Astrocyte (in vitro differentiated cells and primary cell): ENCODE data around the gene SNX30. TPM values are rescaled to one million over a fixed set of nuclear protein-coding genes. Genes with fewer than 3 reads are reported as not detected.

Source experiments
- DNase-seq: peaks from one replicate; pipeline ENCODE4 v3.0.0-alpha.2; 2010; ENCODE audit warnings: low read depth
- FAIRE-seq: peaks from 2 replicates; lab custom pipeline; 2011; peaks lifted over from hg19 to GRCh38; lab: Jason Lieb, UNC
- H2AFZ ChIP-seq: 2 replicates; pipeline ENCODE4 v1.6.0; 2012; ENCODE audit warnings: low read depth, low read length, inconsistent platforms
- H3K27ac ChIP-seq: 2 replicates; pipeline ENCODE4 v1.5.1; 2011; ENCODE audit warnings: low read depth, low read length, inconsistent platforms
- H3K27me3 ChIP-seq: 2 replicates; pipeline ENCODE4 v1.6.0; 2011; ENCODE audit warnings: low read length, inconsistent platforms; ENCODE audit not compliant: insufficient read depth
- H3K36me3 ChIP-seq: 2 replicates; pipeline ENCODE4 v1.5.1; 2011; ENCODE audit warnings: low read length, inconsistent platforms; ENCODE audit not compliant: insufficient read depth
- H3K4me1 ChIP-seq: 2 replicates; pipeline ENCODE4 v1.5.1; 2011; ENCODE audit warnings: low read length, inconsistent platforms; ENCODE audit not compliant: insufficient read depth
- H3K4me2 ChIP-seq: 2 replicates; pipeline ENCODE4 v1.6.0; 2012; ENCODE audit warnings: low read length, inconsistent platforms
- H3K4me3 ChIP-seq: 2 replicates; pipeline ENCODE4 v1.5.1; 2011; ENCODE audit warnings: low read depth, mild to moderate bottlenecking, low read length, inconsistent platforms; ENCODE audit not compliant: insufficient read depth
- H3K79me2 ChIP-seq: 2 replicates; pipeline ENCODE4 v1.6.0; 2012; ENCODE audit warnings: mild to moderate bottlenecking, low read length, inconsistent platforms; ENCODE audit not compliant: insufficient read depth
- H3K9ac ChIP-seq: 2 replicates; pipeline ENCODE4 v1.6.0; 2012; ENCODE audit warnings: mild to moderate bottlenecking, low read length, inconsistent platforms
- H3K9me3 ChIP-seq: 2 replicates; pipeline ENCODE4 v1.5.1; 2012; ENCODE audit warnings: low read depth, mild to moderate bottlenecking, low read length, inconsistent platforms; ENCODE audit not compliant: insufficient read depth
- H4K20me1 ChIP-seq: 2 replicates; pipeline ENCODE4 v1.6.0; 2012; ENCODE audit warnings: low read length, inconsistent platforms; ENCODE audit not compliant: insufficient read depth
- H3K27ac Mint-ChIP-seq: one replicate; pipeline ENCODE4 v1.8.0; 2021; ENCODE audit warnings: mild to moderate bottlenecking, mixed read lengths; ENCODE audit not compliant: unreplicated experiment
- H3K27me3 Mint-ChIP-seq: one replicate; pipeline ENCODE4 v1.8.0; 2021; ENCODE audit warnings: low read depth, mixed read lengths; ENCODE audit not compliant: unreplicated experiment
- H3K36me3 Mint-ChIP-seq: one replicate; pipeline ENCODE4 v1.8.0; 2021; ENCODE audit warnings: low read depth, mixed read lengths; ENCODE audit not compliant: unreplicated experiment
- H3K4me1 Mint-ChIP-seq: one replicate; pipeline ENCODE4 v1.8.0; 2021; ENCODE audit warnings: low read depth, mixed read lengths; ENCODE audit not compliant: unreplicated experiment
- H3K4me3 Mint-ChIP-seq: one replicate; pipeline ENCODE4 v1.8.0; 2021; ENCODE audit warnings: mild to moderate bottlenecking, moderate library complexity, mixed read lengths; ENCODE audit not compliant: unreplicated experiment
- H3K9me3 Mint-ChIP-seq: one replicate; pipeline ENCODE4 v1.8.0; 2021; ENCODE audit warnings: mild to moderate bottlenecking, mixed read lengths; ENCODE audit not compliant: unreplicated experiment
- CTCF ChIP-seq: IDR thresholded peaks from 2 replicates; pipeline ENCODE4 v1.5.1; 2011; ENCODE audit warnings: low read depth, mild to moderate bottlenecking, inconsistent platforms, low read length, moderate library complexity; ENCODE audit not compliant: insufficient read depth
- EZH2 ChIP-seq: IDR thresholded peaks from 2 replicates; pipeline ENCODE4 v1.6.1; 2012; ENCODE audit warnings: mild to moderate bottlenecking, low read length, inconsistent platforms; ENCODE audit not compliant: insufficient read depth
- total RNA-seq: library from RNA; stranded (reverse); gene quantifications from 2 replicates; pipeline ENCODE4 v1.2.1, GENCODE V29; 2021

SNX30 gene
- total RNA-seq, 1 donor from 2014 or later = 12.8 TPM

- FAIRE-seq = no peak
- no peak overlapping the region for H2AFZ ChIP-seq
- H3K9me3 Mint-ChIP-seq = peaks cover 10% of the 10 kb centered on the region
Measured at GRCh38 chr9:112917047-112917986, 166.8 kb downstream of the SNX30 start.

GRCh38 chr9:112917987-112918362, 167.4 kb downstream of the SNX30 start:
- Histone ChIP-seq H3K27me3 (peaks cover 14% of the 10 kb centered on the region), H3K9me3 (no peaks in the 10 kb centered on the region), H3K79me2 (no peaks in the 10 kb centered on the region), H3K4me3 (no peak overlapping the region), H2AFZ (no peak overlapping the region), H3K9ac (no peak overlapping the region), H4K20me1 (no peaks in the 10 kb centered on the region), H3K4me1 (no peaks in the 10 kb centered on the region), H3K4me2 (no peak overlapping the region), H3K27ac (no peak overlapping the region), H3K36me3 (no peaks in the 10 kb centered on the region)
- Mint-ChIP-seq H3K9me3 (peaks cover 8% of the 10 kb centered on the region), H3K4me1 (no peaks in the 10 kb centered on the region), H3K27me3 (peaks cover 19% of the 10 kb centered on the region), H3K27ac (no peak overlapping the region), H3K36me3 (no peaks in the 10 kb centered on the region), H3K4me3 (no peak overlapping the region)
- TF ChIP-seq CTCF (no peak), EZH2 (no peak)
- FAIRE-seq (no peak), DNase-seq (no peak)

More at GRCh38 chr9:112917047-112917986, 166.8 kb downstream of the SNX30 start:
- H3K27me3 ChIP-seq = peaks cover 14% of the 10 kb centered on the region
- peaks cover 19% of the 10 kb centered on the region for H3K27me3 Mint-ChIP-seq
- no peak overlapping the region for H3K4me3 Mint-ChIP-seq
- no peaks in the 10 kb centered on the region for H3K36me3 Mint-ChIP-seq
- no peaks in the 10 kb centered on the region for H3K4me1 Mint-ChIP-seq
- no peak overlapping the region for H3K27ac Mint-ChIP-seq
- no peak for DNase-seq
- H3K4me1 ChIP-seq = no peaks in the 10 kb centered on the region
- H3K9me3 ChIP-seq = no peaks in the 10 kb centered on the region
- no peaks in the 10 kb centered on the region for H3K79me2 ChIP-seq
- H3K36me3 ChIP-seq = no peaks in the 10 kb centered on the region
- TF ChIP-seq EZH2 (no peak), CTCF (no peak)
- no peaks in the 10 kb centered on the region for H4K20me1 ChIP-seq
- no peak overlapping the region for H3K27ac ChIP-seq
- no peak overlapping the region for H3K9ac ChIP-seq
- no peak overlapping the region for H3K4me2 ChIP-seq
- no peak overlapping the region for H3K4me3 ChIP-seq

DNA sequence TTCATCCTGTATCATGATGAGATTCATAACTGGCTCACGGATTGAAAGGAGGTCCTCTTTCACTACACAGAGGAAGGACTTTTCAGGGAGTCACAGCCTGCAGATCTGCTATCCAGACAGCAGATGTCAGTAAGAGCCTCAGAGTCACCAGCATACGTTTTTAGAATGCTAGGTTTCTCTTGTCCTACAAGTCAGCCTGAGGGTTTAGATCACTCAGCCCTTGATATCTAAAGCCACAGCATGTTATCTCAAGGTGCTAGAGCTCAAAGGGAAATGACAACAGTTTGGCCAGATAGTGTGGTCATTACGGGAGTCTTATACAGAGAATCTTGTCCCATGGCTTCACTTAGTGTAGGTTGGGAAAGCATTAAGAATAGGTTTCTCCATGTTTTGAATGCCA, 171.0 kb downstream of the SNX30 start:
- Histone ChIP-seq H3K4me1 (no peaks in the 10 kb centered on the region), H3K36me3 (no peaks in the 10 kb centered on the region), H4K20me1 (no peaks in the 10 kb centered on the region), H3K79me2 (no peaks in the 10 kb centered on the region), H3K9me3 (no peaks in the 10 kb centered on the region), H3K27ac (no peak overlapping the region), H3K27me3 (peaks cover 16% of the 10 kb centered on the region), H3K4me3 (no peak overlapping the region), H3K9ac (no peak overlapping the region), H2AFZ (no peak overlapping the region), H3K4me2 (no peak overlapping the region)
- Mint-ChIP-seq H3K4me1 (no peaks in the 10 kb centered on the region), H3K27ac (no peak overlapping the region), H3K36me3 (no peaks in the 10 kb centered on the region), H3K27me3 (peaks cover 13% of the 10 kb centered on the region), H3K9me3 (peaks cover 5% of the 10 kb centered on the region), H3K4me3 (no peak overlapping the region)
- no peak for TF ChIP-seq EZH2
- peak; percentile 48 for TF ChIP-seq CTCF
- DNase-seq (peak; percentile 42), FAIRE-seq (peak; percentile 88)
